GM19238 (cell line): ENCODE results near the gene ZDHHC6.
A peak's percentile ranks its signal among the peaks of the same experiment; 100 is the strongest.
"Not testable (repeated sequence)": the region's sequence is repeated elsewhere in the genome, so short reads cannot be mapped to it uniquely, and the experiment has no call there.

ENCODE experiments used
- DNase-seq: peaks from one replicate; pipeline ENCODE4 v3.0.0; 2011; ENCODE audit warnings: low spot score; ENCODE audit not compliant: insufficient read length

The ZDHHC6 gene

GRCh38 chr10:112446855-112447619 lies at the start of gene ZDHHC6, which contains the start of gene VTI1A:
TSS of gene ZDHHC6 (minus strand) at chr10:112446914. CDS start at chr10:112445436, 1,478 bp downstream.
TSS of gene VTI1A (plus strand) at chr10:112447215. CDS start at chr10:112447374, 159 bp downstream.
- peak; percentile 70 for DNase-seq

GRCh38 chr10:112492736-112493135 lies 46.0 kb upstream of the ZDHHC6 start:
- DNase-seq = no peak

- DNase-seq = no peak
Measured at GRCh38 chr10:112491144-112491543, 44.4 kb upstream of the ZDHHC6 start.

GRCh38 chr10:112490545-112490944 lies 43.8 kb upstream of the ZDHHC6 start:
- no peak for DNase-seq

- DNase-seq = no peak
Measured at GRCh38 chr10:112487964-112488363, 41.2 kb upstream of the ZDHHC6 start.

GRCh38 chr10:112484399-112484798 lies 37.7 kb upstream of the ZDHHC6 start:
- DNase-seq = no peak

- DNase-seq = no peak
Measured at GRCh38 chr10:112481602-112482001, 34.9 kb upstream of the ZDHHC6 start.

- DNase-seq = no peak
Measured at GRCh38 chr10:112475575-112476218, 29.0 kb upstream of the ZDHHC6 start.

- peak; percentile 23 for DNase-seq
Measured at GRCh38 chr10:112471878-112472487, 25.3 kb upstream of the ZDHHC6 start.

- DNase-seq = no peak
Measured at GRCh38 chr10:112467541-112468075, 20.9 kb upstream of the ZDHHC6 start.

GRCh38 chr10:112466802-112467201 lies 20.1 kb upstream of the ZDHHC6 start:
- no peak for DNase-seq

- no peak for DNase-seq
Measured at GRCh38 chr10:112465299-112465883, 18.7 kb upstream of the ZDHHC6 start.

- DNase-seq = not testable (repeated sequence)
Measured at GRCh38 chr10:112464074-112464473, 17.4 kb upstream of the ZDHHC6 start.

GRCh38 chr10:112461029-112461887 lies 14.5 kb upstream of the ZDHHC6 start:
- no peak for DNase-seq

- no peak for DNase-seq
Measured at GRCh38 chr10:112460366-112460765, 13.7 kb upstream of the ZDHHC6 start.

- DNase-seq = no peak
Measured at GRCh38 chr10:112456533-112456932, 9.8 kb upstream of the ZDHHC6 start.

GRCh38 chr10:112454910-112455779 lies 8.4 kb upstream of the ZDHHC6 start:
- DNase-seq = no peak

- no peak for DNase-seq
Measured at GRCh38 chr10:112448888-112449287, 2.2 kb upstream of the ZDHHC6 start.

- no peak for DNase-seq
Measured at GRCh38 chr10:112447620-112447928, 860 bp upstream of the ZDHHC6 start.
